ENCODE measurements around the gene UTP3.

DNA sequence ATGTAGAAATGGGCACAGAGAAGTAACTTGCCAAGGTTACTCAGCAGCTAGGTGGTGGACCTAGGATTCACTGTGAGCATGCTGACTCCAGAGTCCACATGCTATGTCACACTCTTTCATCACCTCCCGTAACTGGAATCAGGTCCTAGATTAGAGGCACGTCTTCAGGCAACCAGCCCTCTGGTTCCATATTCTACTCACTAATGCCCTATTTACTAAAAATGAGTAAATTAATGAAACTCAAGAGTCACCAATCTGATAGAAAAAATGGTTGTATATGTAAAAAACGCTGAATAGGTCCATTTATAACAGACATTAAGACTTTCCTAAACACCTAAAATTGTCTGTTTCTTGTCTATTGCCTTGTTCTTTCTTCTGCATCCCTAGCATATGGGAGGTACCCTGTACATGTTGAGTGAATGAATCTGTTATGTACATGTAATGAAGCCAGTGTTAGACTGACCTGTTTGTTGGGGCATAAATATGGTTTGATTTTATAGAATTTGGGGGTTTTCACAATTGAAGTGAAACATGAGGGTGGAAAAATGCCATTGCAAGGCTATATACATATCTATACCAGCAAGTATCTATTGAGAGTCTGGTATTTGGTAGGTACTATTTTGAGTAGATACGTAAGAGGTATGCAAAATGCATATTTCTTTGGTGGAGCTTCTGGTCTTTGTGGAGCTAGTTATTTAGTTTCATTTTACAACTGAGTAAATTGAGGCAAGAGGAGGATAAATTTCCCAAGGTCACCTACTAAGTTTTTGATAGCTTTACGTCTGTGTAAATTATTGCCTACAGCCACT is 26.0 kb downstream of the UTP3 start:
- TF ChIP-seq POLR2A (IDR thresholded peaks at IDR 0.05) (no peak), CTCF (IDR thresholded peaks at IDR 0.05) (no peak)
